NCI-H2171 (cell line): ENCODE data around the gene CAMTA1.

ENCODE experiments used
- DNase-seq: peaks from one replicate; lab custom pipeline; 2025; lab: John Stamatoyannopoulos, UW

CAMTA1 gene

DNA sequence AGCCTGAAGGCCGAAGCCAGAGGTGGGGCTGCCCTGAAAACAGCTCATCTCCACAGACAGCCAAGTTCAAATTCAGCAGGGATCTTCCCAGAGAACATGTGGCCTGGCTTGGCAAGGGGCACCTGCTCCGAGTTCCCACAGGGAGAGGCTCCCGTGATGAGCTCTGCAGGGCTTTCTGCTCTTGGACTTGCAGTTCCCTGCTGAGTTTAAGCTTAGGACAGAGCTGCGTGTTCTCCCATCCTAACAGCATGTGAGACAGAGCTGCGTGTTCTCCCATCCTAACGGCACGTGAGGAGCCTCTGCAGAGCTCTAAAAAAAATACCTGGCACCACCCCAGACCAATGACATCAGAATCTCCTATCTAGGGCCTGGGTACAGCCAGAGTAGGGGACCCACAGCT is 872.8 kb downstream of the CAMTA1 start:
- DNase-seq, result no peak

DNA sequence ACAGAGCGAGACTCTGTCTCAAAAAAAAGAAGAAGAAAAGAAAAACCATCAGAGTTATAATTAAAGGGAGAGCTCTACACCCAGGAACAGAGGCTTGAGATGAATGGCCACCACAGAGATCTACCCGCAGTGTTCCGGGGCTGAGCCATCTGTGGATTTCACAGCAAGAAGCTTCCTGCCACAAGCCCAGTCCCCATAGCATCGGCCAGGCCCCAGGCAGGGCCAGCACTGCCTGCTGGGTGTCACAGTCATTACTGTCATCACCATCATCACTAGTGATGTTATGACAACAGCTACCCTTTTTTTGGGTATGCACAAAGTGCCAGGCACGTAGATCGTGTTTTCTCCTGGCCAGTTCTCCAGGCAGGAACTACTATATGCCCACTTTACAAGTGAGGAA is 874.3 kb downstream of the CAMTA1 start:
- DNase-seq, result no peak

DNA sequence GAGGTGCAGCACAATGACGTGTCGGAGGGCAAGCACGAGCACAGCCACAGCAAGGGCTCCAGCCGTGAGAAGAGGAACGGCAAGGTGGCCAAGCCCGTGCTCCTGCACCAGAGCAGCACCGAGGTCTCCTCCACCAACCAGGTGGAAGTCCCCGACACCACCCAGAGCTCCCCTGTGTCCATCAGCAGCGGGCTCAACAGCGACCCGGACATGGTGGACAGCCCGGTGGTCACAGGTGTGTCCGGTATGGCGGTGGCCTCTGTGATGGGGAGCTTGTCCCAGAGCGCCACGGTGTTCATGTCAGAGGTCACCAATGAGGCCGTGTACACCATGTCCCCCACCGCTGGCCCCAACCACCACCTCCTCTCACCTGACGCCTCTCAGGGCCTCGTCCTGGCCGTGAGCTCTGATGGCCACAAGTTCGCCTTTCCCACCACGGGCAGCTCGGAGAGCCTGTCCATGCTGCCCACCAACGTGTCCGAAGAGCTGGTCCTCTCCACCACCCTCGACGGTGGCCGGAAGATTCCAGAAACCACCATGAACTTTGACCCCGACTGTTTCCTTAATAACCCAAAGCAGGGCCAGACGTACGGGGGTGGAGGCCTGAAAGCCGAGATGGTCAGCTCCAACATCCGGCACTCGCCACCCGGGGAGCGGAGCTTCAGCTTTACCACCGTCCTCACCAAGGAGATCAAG is 878.3 kb downstream of the CAMTA1 start:
- no peak for DNase-seq

DNA sequence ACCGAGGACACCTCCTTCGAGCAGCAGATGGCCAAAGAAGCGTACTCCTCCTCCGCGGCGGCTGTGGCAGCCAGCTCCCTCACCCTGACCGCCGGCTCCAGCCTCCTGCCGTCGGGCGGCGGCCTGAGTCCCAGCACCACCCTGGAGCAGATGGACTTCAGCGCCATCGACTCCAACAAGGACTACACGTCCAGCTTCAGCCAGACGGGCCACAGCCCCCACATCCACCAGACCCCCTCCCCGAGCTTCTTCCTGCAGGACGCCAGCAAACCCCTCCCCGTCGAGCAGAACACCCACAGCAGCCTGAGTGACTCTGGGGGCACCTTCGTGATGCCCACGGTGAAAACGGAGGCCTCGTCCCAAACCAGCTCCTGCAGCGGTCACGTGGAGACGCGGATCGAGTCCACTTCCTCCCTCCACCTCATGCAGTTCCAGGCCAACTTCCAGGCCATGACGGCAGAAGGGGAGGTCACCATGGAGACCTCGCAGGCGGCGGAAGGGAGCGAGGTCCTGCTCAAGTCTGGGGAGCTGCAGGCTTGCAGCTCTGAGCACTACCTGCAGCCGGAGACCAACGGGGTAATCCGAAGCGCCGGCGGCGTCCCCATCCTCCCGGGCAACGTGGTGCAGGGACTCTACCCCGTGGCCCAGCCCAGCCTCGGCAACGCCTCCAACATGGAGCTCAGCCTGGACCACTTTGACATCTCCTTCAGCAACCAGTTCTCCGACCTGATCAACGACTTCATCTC is 879.1 kb downstream of the CAMTA1 start:
- DNase-seq, result no peak

DNA sequence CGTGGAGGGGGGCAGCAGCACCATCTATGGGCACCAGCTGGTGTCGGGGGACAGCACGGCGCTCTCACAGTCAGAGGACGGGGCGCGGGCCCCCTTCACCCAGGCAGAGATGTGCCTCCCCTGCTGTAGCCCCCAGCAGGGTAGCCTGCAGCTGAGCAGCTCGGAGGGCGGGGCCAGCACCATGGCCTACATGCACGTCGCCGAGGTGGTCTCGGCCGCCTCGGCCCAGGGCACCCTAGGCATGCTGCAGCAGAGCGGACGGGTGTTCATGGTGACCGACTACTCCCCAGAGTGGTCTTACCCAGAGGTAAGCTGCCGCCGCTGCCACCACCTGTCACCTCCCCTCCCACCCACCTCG is 879.6 kb downstream of the CAMTA1 start:
- no peak for DNase-seq

DNA sequence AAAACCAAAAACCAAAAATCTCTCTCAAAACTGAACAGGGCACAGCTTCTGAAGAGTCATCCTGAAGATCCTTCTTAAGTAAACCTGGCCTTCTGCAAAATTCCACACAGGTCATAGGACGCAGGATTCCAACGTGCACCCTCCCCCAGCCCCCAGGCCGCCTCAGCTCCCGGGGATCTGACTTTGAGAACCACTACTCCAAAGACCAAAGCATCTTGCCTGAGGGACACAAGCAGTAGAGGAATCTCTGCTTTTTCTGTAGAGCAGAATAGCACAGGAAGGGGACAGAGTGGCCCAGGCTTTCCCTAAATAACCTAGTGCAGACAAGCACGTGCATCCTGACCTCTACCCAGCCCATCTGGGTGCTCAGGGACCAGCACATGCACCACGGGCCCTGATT is 881.0 kb downstream of the CAMTA1 start:
- no peak for DNase-seq

DNA sequence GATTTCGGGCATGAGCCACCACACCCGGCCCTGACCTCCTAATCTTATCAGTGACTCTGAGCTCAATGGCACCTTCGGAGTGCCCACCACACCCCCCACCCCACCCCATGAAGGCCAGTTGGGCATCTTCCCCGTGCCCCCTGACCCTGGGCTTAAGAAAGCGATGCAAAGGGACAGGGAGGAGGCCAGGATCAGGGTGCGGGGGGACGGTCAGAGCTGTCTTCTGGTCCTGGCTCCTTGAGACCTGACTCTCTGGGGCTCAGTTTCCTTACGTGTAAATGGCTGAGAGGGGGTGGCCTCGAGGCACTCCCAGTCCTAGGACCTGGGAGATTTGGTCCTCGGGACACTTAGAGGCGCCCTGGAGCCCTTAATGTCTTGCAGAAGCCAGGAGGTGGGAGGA is 881.9 kb downstream of the CAMTA1 start:
- no peak for DNase-seq

DNA sequence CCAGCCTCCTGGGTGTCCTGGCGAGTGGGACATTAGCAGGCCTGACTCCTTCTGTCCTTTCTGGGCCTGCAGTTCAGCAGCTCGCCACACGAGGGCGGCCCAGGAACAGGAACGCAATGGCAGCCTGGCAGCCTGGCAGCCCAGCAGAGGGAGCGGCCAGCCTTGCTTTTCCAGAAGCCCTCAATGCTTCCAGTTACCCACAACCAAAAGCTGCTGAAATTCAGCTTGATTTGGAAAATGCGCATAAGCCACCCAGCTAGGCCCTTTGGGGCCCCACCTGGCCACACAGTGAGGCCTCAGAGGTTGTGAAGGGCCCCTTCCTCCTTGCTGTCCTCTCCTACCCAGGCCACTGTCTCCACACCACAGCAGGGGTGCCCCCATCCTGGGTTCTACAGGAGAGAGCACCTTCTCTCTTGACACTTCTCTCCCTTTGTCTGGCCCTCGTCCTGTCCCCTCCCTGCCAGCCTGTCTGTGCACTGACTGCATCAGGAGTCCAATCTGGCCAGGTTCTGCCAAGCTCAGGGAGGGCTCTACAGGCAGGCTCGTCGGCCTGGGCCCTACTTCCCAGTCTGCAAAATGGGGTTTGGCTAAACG is 882.5 kb downstream of the CAMTA1 start:
- DNase-seq, result peak; percentile 52

DNA sequence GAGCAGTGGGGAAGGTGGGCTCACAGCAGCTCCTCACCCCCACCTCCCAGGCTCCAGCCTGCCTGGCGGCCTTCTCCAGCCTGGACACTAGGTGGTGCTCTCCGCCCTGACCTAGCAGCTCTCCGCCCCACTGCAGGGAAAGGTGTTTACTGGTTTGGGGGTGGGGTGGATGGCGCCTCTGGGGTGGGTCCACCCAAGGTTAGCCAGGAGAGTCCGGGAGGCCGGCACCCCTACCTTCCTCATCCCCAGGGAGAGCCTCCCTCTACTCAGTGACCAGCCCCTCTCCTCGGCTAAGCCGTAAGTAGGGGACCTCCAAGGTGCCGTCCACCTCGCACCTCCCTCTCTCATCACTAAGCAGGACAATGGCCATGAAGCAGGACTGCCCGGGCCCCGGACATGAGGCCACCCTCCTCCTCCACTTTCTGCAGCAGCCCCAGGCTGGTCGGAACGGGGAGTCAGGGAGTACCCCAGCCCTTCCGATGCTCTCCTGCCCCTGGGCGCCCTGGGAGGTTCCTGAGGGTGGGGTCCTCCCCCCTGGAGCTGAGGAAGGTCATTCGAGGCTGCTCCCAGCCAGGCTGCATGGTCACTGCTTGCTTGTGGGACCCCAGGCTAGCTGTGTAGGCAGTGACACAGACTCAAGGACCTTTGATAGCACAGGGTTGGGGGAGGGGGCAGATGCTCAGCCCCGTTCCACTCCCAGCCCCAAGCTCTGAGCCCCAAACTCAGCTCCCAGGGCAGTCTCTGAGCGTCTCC is 884.5 kb downstream of the CAMTA1 start:
- DNase-seq, result peak; percentile 18

DNA sequence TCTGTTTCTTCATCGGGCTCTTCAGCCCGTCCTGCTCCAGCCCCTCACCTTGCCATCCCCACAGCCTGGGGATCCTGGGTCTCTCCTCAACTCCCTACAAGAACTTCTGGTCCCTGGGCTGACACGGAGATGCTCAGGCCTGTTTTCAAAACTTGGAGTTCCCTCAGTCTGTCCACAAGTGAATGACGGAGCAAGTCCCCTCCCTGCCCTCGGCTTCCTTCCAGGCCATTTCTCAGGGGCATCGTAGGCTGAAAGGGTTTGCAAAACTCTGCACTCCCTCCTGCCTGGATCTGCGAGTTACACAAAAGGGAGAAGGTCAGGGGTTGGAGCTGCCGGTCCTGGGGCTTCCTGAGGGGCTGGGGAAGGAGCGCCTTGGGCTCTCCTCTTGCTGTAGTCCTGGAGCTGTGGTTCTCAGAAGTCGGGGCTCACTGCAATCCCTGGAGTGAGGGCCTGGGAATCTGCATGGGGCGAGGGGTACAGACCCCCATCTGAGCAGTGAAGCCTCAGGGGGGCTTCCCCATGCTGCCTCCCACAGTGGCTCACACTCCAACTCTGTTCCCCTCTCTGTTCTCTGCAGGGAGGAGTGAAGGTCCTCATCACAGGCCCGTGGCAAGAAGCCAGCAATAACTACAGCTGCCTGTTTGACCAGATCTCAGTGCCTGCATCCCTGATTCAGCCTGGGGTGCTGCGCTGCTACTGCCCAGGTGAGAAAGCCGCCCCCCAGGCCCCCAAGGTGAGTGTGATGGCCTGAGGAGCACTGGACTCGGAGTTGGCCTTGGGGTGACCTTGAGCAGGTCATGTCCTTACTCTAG is 885.3 kb downstream of the CAMTA1 start:
- no peak for DNase-seq

DNA sequence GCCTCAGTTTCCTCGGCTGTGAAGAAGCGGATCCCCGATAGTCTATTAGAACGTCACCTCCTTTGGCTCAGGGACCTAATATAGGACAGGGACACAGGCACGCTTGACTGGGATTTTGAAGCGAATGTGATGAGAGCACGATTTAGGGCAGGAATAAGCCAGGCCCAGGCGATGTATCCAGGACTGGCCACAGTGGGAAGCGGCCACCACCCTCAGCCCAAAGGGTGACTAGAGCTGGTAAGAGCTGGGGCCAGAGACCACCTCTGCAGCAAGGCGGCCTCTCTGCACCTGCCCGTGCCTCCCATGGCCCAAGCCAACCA is 885.9 kb downstream of the CAMTA1 start:
- no peak for DNase-seq

DNA sequence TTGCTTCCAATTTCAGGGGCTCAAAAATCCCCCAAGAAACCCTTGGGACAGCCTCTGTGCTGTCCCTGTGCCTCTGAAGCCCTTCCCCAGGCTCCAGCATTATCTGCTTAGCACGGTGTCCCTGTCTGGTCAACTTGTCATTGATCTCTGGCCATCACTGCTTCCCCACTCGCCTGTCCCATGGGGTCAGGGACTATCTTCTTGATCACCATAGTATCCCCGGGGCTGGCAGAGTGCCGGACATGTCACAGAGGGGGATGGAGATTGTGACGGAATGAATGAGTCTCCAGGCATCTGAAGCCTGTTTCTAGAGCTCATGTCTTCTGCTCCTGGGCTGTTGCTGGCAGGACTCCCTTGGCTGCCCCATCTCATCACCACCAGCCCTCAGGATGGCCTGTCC is 886.4 kb downstream of the CAMTA1 start:
- DNase-seq, result no peak

DNA sequence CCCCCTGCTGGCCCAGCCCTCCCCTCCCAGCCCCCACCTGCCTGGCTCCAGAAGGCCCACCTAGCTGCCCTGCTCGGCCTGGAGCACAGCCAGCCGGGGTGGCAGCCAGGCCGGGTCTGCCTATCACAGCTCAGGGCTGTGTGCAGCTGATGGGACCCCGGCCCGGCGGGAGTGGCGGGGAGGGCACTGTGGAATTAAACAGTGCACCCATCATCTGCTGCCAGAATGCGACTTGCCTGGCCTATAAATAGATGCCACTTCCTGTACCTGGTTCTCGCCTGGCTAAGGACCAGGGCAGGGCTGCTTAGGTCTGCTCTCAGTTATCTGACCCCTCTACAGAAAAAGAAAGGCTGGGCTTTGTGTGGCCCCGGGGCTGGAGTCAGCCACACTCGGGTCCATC is 887.6 kb downstream of the CAMTA1 start:
- no peak for DNase-seq

DNA sequence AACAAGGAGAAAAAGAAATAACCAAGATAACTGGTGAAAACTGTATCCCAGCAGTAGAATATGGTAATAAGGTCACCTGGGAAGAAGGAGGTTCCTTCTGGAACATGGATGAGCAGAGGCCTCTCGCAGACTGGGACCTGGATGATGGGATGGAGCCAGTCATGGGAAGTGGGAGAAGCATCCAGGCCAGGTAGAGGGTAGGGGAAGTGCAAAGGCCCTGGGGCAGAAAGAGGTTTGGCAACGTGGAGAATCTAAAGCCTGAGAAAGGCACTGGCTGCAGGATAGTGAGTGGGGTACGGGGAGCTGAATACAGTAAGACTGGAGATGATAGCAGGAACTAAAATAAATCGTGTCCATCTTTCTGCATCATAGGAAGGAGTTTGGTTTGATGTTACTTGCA is 889.7 kb downstream of the CAMTA1 start:
- DNase-seq, result no peak

DNA sequence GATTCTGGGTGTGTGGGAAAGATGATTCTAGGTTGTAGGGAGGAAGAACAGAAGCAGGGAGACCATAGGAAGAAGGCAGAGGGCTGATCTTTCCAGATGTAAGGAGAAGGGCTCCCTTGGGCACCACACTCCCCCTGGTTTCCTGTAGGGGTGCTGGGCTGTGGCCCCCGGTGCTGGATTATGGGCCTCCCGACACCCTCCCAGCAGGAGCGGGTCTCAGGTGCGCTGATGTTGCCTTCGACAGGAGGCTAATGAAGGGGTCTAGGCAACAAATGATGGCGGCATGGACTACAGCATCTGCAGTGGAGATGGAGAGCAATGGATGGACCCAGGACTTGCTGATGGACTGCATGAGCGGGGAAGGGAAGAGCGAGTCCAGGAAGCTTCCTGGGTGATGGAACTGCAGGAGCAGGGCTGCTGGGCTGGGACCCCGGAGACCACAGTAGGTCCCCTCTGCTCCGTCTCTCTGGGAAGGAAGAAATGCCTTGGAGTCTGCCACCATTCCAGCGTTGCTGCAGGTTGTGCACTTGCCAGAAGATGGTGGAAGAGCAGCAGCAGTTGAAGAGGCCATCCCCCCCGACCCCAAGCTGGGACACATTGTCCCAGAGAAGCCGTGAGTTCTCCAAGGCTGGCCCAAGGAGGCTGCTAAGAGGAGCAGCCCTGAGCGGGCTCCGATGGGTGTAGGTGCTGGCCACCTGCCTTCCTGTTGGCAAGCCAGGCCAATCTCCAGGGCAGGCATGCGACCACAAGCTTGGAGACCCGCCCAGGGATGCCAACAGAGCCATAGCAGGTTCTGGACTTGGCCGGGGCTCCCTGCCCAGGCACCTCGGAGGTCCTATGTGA is 890.4 kb downstream of the CAMTA1 start:
- no peak for DNase-seq

DNA sequence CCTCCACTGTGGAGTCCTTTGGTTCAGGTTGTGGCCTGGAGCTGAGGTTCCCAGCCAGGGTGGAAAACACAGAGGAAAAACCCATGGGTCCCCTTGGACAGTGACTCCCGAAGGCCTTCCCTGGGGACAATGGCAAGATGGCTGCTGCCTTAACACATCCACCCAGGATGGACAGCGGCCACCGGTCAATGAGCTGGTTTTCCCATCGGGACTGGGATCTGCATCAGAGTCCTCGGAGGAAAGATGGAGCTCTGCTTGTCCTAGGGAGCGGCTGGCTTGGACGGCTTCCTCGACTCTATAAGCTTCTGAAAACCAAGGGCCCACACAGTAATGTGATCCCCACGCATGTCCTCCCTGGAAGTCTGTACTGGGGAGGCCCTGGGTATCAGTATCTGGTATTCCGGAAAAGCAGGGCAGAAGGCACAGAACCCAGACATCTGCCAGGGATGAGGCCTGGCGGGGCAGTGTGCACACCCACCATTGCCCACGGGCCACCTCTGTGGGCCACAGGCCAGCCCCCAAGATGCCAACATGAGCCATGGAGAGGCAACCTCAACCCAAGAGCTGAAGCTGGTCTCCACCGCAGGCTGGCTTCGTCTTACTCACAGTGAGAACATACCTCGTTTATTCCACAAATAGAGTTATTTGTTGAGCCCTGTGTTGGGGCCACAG is 891.2 kb downstream of the CAMTA1 start:
- DNase-seq, result no peak

DNA sequence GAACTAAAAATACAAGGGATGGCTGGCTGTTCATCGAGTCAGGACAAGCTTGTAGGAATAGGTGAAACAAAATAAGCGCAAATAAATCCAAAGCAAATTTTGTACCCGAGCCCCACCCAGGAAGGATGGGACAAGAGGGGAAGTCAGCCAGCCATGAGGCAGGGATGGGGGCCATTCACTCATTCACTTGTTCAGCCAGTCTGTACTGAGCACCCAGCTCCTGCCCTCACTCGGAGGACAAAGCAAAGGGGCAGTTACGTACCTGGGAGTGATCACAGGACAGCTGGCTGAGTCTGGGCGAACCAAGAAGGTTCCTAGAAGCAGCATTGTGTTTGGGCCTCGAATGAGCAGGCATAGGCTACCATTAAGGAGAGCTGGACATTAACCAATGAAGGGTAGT is 891.9 kb downstream of the CAMTA1 start:
- DNase-seq, result no peak

DNA sequence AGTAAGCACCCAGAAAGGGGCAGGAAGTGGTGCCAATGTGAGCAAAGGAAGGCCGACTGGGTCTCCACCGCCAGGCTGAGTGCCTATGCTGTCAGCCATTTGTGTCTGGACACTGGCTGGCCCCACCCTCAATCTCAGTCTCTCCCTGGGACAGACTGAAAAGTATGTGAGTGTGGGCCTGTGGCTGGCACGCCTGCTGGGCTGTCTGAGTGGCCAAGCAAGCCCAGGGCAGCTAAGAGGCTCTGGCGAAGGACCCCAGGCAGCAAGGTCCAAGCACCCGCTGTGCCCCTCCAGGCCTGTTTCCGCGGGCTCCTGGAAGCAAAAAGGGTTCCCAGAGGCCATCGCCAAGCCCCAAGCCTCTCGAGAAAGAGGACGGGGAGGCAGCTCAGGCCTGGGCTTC is 892.6 kb downstream of the CAMTA1 start:
- no peak for DNase-seq

DNA sequence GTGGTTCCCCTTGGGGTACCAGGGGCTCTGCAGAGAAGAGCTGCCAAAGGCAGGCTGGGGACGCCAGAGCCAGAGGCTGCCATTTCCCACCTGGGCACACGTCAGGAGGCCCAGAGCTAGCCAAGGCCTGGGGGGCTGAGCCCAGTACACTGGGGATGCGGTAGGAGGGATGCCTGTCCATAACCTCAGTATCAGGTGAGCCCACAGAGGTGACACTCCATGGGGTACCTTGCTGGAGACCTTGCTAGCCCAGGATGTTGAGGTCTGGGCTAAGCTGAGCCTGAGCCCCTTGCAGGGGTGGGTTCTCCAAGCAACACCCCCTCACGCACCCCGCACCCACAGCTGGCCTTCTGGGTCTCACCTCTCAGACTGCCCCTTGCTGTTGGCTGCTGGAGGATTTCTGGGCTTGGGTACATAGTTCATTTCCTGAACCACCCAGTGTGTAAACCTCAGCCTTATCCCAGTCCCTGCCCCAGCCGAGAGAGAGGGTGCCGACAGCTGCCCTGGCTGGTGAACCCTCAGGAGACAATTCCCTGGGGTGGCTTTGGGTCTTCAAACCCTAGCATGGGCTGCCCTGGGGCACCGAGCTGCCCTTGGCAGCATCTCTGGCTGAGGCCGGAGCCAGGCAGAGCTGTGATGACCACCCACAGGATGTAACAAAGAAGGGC is 893.4 kb downstream of the CAMTA1 start:
- DNase-seq, result no peak
